ENCODE results near the gene IFNA14.
"Not testable (repeated sequence)": the region's sequence is repeated elsewhere in the genome, so short reads cannot be mapped to it uniquely, and the experiment has no call there.

Gene IFNA14

GRCh38 chr9:21239911-21240310 lies at the start of gene IFNA14:
IFNA14 (minus strand) TSS chr9:21240005; CDS start chr9:21239935, 70 bp downstream.
- DNase-seq: no peak

- DNase-seq: no peak
These were observed 47.5 kb upstream of the IFNA14 start for GRCh38 chr9:21287280-21287679.

GRCh38 chr9:21286659-21287058 lies 46.9 kb upstream of the IFNA14 start:
- no peak for DNase-seq

GRCh38 chr9:21286099-21286498 lies 46.3 kb upstream of the IFNA14 start:
- no peak for DNase-seq

GRCh38 chr9:21281275-21281674 lies 41.5 kb upstream of the IFNA14 start:
- no peak for DNase-seq

- no peak for DNase-seq
These were observed 28.5 kb upstream of the IFNA14 start for GRCh38 chr9:21268347-21268657.

GRCh38 chr9:21267485-21268346 lies 27.9 kb upstream of the IFNA14 start:
- no peak for DNase-seq

- DNase-seq: no peak
These were observed 27.1 kb upstream of the IFNA14 start for GRCh38 chr9:21266733-21267484.

- no peak for DNase-seq
These were observed 25.8 kb upstream of the IFNA14 start for GRCh38 chr9:21265421-21266189.

- no peak for DNase-seq
These were observed 15.9 kb upstream of the IFNA14 start for GRCh38 chr9:21255538-21256212.

GRCh38 chr9:21252721-21253547 lies 13.1 kb upstream of the IFNA14 start:
- peak; percentile 11 for DNase-seq

GRCh38 chr9:21251638-21252037 lies 11.8 kb upstream of the IFNA14 start:
- no peak for DNase-seq

- DNase-seq: no peak
These were observed 11.4 kb upstream of the IFNA14 start for GRCh38 chr9:21251190-21251589.

- DNase-seq: no peak
These were observed 5.0 kb upstream of the IFNA14 start for GRCh38 chr9:21244836-21245235.

- not testable (repeated sequence) for DNase-seq
These were observed 3.5 kb downstream of the IFNA14 start for GRCh38 chr9:21236360-21236714.

- DNase-seq: peak; percentile 49
These were observed 4.1 kb downstream of the IFNA14 start for GRCh38 chr9:21235468-21236359.

GRCh38 chr9:21234153-21234687 lies 5.6 kb downstream of the IFNA14 start:
- no peak for DNase-seq

GRCh38 chr9:21233258-21233657 lies 6.5 kb downstream of the IFNA14 start:
- DNase-seq: no peak

GRCh38 chr9:21228122-21228521 lies 11.7 kb downstream of the IFNA14 start, which contains the start of gene IFNA17:
IFNA17 (minus strand) TSS chr9:21228222; CDS start chr9:21228173, 49 bp downstream.
- no peak for DNase-seq

- not testable (repeated sequence) for DNase-seq
These were observed 22.6 kb downstream of the IFNA14 start, which contains the start of gene IFNA16 for GRCh38 chr9:21217211-21217610. IFNA16 (minus strand) TSS chr9:21217311; CDS start chr9:21217305, 6 bp downstream.
